K562 (cell line): ENCODE results near the gene MCC.

Experiments
- MYC ChIP-seq, 2 experiments: fragments of 250-450 bp in 1 of 2; sonication (Bioruptor Pico) in 1 of 2; IDR thresholded peaks; 2 replicates each; pipeline versions ENCODE4 v1.5.1 to v1.6.1; 2012 to 2021; ENCODE audit warnings: low read depth in 2 of 2, borderline replicate concordance in 1 of 2, improper control_type of control experiment in 1 of 2, low read length in 1 of 2, mild to moderate bottlenecking in 1 of 2, moderate library complexity in 1 of 2
- NR2C1 ChIP-seq, 2 experiments: fragments of 450-650 bp; IDR thresholded peaks; 2 replicates each; pipeline ENCODE4 v1.6.1; 2017; ENCODE audit warnings: mild to moderate bottlenecking in 2 of 2, antibody characterized with exemption in 1 of 2, inconsistent platforms in 1 of 2, missing compliant biosample characterization in 1 of 2, missing genetic modification characterization in 1 of 2
- POLR2AphosphoS5 ChIP-seq: IDR thresholded peaks from 2 replicates; pipeline ENCODE4 v1.6.1; 2011; ENCODE audit warnings: mild to moderate bottlenecking, low read depth, low read length, moderate library complexity; ENCODE audit not compliant: control insufficient read depth, insufficient read depth
- SMAD1 ChIP-seq: fragments of 150-350 bp; IDR thresholded peaks from 2 replicates; pipeline ENCODE4 v1.6.1; 2014; ENCODE audit warnings: low read length, low read depth; ENCODE audit not compliant: partially characterized antibody
- TCF3 ChIP-seq: sonication (generic); formaldehyde crosslinking; IDR thresholded peaks from 2 replicates; pipeline ENCODE4 v1.4.0; 2020; ENCODE audit warnings: mild to moderate bottlenecking, missing genetic modification reagents
- TF ChIP-seq, protein P1 (sequence below), 2 experiments: fragments of 450-650 bp in 1 of 2; sonication (generic) in 1 of 2; formaldehyde crosslinking; conservative IDR thresholded peaks; 2 replicates each; pipeline versions ENCODE4 v1.4.0 to v1.8.1; 2020 to 2022; ENCODE audit warnings: mild to moderate bottlenecking in 1 of 2, missing genetic modification reagents in 1 of 2
- TF ChIP-seq, protein P2 (sequence below), 2 experiments: IDR thresholded peaks in 1 of 2; conservative IDR thresholded peaks in 1 of 2; 2 replicates each; pipeline ENCODE4 v1.6.1; 2016; ENCODE audit warnings: low read depth in 2 of 2, mild to moderate bottlenecking in 1 of 2, missing compliant biosample characterization in 1 of 2, missing genetic modification characterization in 1 of 2, moderate library complexity in 1 of 2

DNA sequence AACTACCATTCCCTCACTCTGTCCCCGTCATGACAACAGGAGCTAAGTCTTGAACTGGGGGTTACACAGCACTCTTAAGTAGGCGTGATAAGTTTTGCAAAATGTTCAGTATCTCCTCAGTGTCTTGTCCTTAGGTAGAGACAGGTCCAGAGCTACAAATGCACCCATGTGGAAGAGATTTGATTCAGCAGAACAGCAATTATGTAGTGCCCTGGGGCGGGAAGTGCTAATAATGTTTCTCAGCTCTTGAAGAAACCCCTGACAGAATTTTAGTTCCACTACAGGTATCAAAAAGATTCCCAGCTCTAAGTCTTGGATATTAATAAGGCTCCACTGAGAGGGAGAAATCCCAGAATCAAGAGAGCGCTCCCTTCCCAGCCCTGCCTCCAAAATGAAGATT is 462.0 kb downstream of the MCC start:
- TF ChIP-seq NR2C1 (IDR thresholded peaks at IDR 0.05) (no peak), NR2C1 (tag; IDR thresholded peaks at IDR 0.05) (no peak), MYC (IDR thresholded peaks at IDR 0.05; ENCODE audit: low read depth, low read length) (no peak), MYC (CRISPR knock-in tag; IDR thresholded peaks at IDR 0.05; ENCODE audit: borderline replicate concordance, low read depth) (no peak), TCF3 (CRISPR knock-in tag) (no peak), POLR2AphosphoS5 (no peak), SMAD1 (no peak)
- TF ChIP-seq, protein P1, sequence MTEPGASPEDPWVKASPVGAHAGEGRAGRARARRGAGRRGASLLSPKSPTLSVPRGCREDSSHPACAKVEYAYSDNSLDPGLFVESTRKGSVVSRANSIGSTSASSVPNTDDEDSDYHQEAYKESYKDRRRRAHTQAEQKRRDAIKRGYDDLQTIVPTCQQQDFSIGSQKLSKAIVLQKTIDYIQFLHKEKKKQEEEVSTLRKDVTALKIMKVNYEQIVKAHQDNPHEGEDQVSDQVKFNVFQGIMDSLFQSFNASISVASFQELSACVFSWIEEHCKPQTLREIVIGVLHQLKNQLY (CRISPR knock-in tag; conservative IDR thresholded peaks at IDR 0.05): no peak
- TF ChIP-seq, protein P2, sequence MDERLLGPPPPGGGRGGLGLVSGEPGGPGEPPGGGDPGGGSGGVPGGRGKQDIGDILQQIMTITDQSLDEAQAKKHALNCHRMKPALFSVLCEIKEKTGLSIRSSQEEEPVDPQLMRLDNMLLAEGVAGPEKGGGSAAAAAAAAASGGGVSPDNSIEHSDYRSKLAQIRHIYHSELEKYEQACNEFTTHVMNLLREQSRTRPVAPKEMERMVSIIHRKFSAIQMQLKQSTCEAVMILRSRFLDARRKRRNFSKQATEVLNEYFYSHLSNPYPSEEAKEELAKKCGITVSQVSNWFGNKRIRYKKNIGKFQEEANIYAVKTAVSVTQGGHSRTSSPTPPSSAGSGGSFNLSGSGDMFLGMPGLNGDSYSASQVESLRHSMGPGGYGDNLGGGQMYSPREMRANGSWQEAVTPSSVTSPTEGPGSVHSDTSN (CRISPR knock-in tag; IDR thresholded peaks at IDR 0.05; ENCODE audit: low read depth): no peak
- TF ChIP-seq, protein P2 (tag; conservative IDR thresholded peaks at IDR 0.05; ENCODE audit: low read depth): no peak
